ENCODE results near the gene CDKN2D.

Gene CDKN2D

DNA sequence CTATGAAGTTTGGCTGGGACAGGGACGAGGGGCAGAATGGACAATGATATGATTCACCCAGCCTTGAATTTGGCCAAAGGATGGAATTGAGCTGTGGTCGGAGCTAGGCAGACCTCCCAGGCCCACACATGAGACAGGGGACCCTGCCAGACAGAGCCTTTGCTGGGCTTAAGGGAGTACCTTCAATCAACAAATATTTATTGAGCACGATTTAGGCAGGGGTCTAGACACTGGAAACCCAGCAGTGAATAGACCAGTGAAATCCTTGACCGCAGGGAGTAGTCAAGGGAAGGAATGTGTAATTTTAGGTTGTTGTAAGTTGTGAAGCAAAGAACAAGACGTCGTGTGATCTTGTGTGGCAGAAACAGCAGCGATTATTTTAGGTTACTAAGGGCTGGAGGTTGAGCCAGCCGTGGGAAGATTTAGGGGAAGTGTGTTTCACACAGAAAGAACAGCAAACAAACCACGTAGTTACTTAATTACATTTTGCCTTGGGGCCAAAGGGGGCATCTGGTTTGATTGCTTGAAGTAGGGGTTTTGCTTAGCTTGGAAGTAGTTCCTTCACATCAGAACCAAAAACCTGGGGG is 35.2 kb upstream of the CDKN2D start:
- TF ChIP-seq, protein P1, sequence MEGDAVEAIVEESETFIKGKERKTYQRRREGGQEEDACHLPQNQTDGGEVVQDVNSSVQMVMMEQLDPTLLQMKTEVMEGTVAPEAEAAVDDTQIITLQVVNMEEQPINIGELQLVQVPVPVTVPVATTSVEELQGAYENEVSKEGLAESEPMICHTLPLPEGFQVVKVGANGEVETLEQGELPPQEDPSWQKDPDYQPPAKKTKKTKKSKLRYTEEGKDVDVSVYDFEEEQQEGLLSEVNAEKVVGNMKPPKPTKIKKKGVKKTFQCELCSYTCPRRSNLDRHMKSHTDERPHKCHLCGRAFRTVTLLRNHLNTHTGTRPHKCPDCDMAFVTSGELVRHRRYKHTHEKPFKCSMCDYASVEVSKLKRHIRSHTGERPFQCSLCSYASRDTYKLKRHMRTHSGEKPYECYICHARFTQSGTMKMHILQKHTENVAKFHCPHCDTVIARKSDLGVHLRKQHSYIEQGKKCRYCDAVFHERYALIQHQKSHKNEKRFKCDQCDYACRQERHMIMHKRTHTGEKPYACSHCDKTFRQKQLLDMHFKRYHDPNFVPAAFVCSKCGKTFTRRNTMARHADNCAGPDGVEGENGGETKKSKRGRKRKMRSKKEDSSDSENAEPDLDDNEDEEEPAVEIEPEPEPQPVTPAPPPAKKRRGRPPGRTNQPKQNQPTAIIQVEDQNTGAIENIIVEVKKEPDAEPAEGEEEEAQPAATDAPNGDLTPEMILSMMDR (conservative IDR thresholded peaks at IDR 0.05) = no peak
- peak overlapping the region; percentile 39 for H3K27ac ChIP-seq

DNA sequence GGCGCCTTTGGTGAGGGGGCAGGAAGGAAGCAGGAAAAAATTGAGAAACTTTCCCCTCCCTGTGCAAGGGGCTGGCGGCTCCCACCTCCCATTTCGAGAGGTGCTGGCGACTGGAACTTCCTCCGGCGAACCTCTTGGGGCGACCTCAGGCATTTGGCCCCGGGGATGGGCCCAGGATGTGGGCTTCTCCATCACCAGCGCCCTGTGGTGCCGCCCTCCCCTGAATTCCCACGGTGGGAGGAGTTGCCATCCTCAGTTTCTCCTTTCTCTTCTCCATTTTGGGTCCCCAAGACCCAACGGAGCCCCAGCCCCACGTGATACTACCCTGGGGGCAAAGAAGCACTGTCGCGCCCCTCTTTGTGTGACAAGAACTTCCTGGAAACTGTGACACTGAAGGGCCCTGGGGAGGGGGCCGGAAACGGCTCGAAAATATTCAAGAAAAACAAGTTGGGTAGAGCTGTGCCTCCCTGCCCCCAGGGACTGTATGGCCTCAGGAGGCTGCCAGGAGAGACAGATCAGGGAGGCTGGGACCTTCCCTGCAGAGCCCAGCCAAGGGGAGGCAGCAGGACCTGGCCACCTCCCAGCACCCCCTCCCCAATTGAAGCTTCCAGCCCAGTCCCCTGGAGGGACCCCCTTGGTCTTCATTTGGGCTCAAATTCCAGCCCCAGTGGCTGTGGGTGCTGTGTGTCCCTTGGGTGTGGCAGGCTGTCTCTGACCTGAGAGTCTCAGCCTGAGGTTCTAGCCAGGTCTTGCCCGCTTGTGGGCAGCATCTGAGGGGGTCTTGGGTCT is 34.5 kb upstream of the CDKN2D start:
- TF ChIP-seq, protein P1 (conservative IDR thresholded peaks at IDR 0.05) = no peak

DNA sequence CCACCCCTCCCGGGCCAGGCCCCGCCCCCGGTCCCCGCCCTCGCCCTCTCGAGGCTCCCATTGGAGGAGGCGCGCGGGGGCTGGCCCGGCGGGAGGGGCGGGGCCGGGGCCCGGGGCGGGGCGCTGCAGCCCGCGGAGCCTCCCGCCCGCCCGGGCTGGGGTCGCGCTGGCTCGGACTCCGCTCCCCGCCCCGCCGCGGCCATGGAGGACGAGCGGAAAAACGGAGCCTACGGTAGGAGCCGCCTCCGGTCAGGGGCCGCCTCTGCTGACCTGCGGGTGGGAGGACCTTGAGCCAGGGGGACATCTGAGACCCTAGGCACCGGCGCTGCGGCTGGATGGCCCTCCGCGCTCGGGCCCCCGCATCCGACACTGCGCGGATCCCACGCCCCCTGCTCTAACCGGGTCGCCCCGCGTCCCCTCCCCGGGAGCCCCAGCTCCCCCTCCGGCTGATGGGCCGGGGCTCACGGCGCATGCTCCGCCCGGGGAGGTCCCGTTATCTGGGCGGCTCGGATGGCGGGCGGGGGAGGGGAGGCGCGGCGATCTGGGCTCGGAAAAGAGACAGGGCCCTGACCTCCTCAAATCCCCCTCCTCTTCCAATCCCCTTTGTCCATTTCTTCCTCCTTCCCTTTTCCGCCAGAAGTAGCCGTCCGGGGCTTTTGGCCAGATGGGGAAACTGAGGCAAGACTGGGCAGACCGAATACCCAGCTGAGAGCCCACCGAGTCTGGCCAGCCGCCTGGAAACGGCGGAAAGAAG is 33.7 kb upstream of the CDKN2D start:
- TF ChIP-seq, protein P1 (conservative IDR thresholded peaks at IDR 0.05) = no peak
- no peak overlapping the region; the same call in 1 of the 2 replicates for H3K27ac ChIP-seq

More for the DNA sequence above, 34.5 kb upstream of the CDKN2D start:
- H3K27ac ChIP-seq = peak overlapping the region; percentile 39; the same call in 1 of the 2 replicates

DNA sequence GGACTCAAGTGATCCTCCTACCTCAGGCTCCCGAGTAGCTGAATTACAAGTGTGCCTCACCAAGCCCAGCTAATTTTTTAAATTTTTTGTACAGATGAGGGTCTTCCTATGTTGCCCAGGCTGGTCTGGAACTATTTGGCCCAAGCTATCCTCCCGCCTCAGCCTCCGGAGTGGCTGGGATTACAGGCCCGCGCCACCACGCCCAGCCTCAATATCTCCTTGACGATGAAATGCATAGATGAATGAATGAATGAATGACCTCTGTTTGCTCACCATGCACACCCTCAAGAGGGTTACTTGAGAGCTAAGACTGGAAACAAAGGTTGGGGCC is 33.2 kb upstream of the CDKN2D start:
- H3K27ac ChIP-seq = no peak overlapping the region
- TF ChIP-seq, protein P1 (conservative IDR thresholded peaks at IDR 0.05) = no peak

DNA sequence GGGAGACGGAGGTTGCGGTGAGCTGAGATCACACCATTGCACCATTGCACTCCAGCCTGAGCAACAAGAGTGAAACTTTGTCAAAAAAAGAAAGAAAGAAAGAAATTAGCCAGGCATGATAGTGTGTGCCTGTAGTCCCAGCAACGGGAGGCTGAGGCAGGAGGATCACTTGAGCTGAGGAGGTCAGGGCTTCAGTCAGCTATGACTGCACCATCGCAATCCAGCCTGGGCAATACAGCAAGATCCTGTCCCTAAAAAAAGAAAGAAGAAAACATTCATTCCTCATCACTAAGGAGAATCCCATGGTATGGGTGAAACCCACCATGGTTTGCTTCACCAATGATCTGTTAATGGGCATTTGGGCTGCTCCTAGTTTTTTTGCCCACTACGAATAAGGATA is 31.4 kb upstream of the CDKN2D start:
- TF ChIP-seq, protein P1 (conservative IDR thresholded peaks at IDR 0.05) = no peak

DNA sequence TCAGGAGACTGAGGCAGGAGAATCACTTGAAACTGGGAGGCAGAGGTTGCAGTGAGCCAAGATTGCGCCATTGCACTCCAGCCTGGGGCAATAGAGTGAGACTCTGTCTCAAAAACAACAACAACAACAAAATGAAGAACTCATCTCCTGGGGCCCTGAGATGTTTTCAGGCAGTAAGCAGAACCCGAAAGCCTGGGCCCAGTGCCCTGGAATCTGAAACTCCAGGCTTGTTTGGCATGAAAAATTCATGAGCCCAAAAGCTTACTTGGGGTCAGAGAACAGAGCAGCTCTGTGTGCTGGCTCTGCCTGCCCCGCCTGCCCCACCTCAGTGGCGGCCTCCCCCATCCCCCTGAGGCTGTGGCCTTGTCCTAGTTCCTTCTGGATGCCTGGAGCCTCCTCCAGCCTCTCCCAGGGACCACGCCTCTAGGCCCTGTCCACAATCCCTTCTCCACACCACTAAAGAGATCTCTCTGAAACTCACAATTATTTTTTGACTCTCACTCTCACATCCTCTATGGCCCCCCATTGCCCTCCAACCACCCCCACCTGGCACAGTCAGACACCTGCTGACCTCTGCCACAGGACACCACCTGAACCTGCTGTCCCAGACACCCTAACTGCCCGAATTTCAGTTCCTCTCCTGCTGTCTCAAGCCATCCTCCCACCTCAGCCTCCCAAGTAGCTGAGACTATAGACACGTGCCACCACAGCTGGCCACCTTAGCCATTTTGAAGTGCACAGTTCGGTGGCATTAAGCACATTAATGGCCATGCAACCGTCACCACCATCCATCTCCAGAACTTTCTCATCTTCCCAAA is 25.2 kb upstream of the CDKN2D start:
- H3K27ac ChIP-seq = no peak overlapping the region
- TF ChIP-seq, protein P1 (conservative IDR thresholded peaks at IDR 0.05) = no peak

More for the DNA sequence above, 31.4 kb upstream of the CDKN2D start:
- no peak overlapping the region for H3K27ac ChIP-seq

Measured in VCaP (cell line).